Stimulated activated CD4-positive, alpha-beta T cell treated with anti-CD3 and anti-CD28 coated beads, Interleukin-15, amount 100 ng/mL, for 24 hours (primary cell): ENCODE data around the gene TMEM31.
"Not testable (repeated sequence)": the region's sequence is repeated elsewhere in the genome, so short reads cannot be mapped to it uniquely, and the experiment has no call there.

Source experiments
- DNase-seq: peaks from one replicate; pipeline ENCODE4 v3.0.0-alpha.2; 2020

Gene TMEM31

DNA sequence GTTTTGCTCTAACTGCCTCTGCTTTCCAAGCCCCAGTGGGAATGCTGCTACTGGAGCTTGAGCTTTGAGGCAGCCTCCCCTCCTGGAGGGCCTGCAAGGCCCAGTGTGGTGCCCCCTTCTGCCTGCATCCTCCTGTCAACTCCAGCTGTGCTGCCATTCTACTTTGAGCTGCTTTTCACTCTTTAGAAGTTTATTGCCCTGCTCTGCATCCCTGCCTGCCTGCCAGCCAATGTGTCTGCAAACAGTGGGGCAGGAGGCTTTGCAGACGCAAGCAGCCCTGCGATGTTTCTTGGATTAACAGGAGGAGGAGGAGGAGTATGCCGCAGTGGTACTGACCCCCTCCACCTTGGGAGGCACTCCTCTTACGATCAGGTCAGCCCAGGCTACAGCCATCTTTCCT, 16.4 kb downstream of the TMEM31 start:
- DNase-seq = no peak

DNA sequence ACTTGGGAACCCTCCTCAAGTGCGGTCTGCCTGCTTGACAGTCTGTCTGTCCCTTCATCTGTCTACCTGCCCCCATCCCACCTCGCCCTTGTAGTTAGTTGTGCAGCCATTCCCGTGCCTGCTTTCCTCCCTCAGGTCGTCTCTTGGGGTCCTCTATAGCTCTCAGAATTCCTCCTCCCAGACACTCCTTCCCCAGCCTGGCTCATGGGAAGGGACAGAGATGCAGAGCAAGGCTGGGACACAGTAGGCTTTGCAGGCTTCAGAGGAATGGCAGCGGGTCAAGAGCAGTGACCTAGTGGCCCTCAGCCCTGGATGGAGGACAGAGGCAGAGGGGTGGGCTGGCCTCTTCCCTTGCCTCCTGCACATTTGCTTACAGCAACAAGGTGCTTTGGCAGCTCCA, 18.3 kb downstream of the TMEM31 start:
- no peak for DNase-seq

DNA sequence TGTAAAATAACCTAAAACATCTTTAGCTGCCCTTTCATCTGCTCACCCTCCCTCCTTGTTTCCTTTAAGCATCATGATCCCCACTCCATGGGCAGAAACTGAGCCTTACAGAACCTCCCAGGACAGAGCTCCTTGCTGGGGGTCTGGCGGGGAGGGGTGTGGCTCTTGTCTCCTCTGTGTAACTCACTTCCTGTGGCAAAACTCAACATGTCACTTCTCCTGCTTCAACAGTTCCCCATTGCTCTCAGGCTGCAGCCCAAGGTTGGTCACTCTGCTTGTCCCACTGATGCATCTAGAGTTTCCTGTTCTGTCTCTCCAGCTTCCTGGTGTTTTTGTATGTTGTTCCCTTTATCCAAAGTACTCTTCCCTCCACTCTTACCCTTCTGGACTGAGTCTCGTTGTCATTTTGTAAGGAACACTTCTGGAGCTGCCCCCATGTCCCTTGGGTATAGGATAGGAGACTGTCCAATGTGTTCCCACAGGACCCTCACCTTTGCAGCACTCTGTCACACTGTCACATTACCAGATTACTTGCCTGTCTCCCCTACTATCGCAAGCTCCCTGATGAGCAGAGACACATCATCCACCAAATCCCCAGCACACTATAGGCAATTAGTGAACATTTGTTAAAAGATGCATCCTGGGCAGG, 19.6 kb downstream of the TMEM31 start:
- no peak for DNase-seq

DNA sequence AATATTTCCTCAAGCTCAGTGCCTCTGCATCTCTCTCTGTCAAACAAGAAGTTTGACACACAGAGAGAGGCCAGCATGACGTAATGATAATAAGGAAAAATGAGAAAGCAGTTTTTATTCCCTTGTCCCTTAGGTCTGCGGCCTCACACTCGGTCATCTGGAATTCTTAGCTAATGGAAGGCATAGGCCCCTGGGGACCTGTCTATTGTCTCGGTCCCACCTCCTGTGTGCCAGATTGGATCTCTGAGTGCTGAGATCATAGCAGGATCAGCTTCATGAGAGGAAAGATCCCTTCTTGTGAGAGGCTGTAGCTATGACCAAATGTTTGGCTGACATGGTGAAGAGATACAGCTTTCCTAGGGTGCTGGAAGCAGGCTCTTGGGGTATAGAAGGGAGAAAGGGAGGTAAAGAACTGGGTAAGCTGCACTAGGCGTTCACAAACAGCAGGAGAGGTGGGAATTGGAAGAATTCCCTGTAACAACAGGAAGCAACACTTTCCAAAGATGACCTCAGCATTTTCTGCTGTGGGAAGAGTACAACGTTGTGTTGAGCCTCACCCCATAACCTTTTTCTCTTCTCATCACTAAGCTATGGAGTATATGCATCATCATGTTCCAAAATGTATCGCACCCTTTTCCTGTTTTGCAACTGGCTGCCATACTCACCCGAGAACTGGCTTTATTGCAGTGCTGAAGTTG, 20.2 kb downstream of the TMEM31 start:
- no peak for DNase-seq

DNA sequence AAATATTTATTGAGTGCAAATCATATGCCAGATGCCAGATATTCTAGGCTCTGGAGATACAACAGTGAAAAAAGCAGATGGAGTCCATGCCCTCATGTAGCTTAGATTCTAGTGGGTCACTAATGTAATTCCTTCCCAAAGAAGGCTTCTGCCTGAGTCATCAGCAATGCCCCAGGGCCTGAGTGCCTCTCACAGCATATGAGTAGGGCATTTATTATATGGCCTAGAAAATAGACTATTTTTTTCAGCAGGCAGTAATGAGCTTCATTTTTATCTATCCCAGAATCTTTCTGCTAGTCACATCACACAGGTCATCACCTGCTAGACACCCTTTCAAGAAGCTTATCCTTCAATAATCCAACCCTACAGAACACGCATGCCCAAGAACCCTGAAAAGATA, 22.3 kb downstream of the TMEM31 start:
- DNase-seq = no peak

DNA sequence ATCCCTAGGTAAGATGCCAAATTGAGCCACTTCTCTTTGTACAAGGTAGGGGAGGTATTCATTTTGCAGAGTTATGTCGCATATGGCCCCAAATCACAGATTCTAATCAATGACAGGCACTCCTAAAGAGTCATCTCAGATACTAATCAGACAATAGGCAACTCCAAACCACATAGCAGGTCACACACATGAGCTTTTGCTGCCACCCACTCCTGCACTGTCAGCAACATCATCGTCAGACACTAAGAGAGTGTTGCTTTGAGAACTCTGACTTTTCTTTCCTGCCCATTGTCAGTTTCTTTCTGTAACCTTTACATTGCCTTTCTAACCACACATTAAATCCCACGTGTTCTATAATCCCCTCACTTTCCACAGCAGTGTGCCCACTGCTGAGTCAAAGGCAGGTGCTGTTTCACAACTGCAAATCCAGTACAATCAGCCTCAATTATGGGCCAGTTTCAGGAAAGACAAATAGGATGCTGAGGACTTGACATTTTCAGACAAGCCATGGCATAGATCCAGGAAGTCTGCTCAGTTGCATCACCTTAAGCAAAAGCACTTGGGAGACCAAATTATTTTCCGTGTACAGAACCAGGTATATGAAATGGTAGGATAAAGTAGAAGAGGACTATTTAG, 23.5 kb downstream of the TMEM31 start:
- peak; percentile 7 for DNase-seq

DNA sequence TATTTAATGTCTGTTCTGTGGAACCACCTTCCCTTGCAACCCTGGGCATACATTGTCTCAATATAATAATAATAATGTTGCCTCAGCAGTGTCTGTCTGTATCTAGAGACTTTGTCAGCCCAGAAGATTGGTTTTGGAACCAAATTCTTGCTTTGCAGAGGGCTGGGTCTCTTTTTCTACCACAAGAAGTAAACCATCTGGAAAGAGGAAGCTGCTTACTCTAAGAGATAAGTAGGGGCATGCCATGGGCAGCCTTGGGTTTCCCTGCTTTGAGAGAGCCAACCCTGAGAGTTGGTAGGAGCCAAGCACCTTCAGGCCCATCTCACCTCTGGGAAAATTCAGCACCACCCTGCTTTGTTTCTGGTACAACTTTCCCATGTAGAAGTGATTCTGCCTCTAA, 27.0 kb downstream of the TMEM31 start:
- DNase-seq = no peak

DNA sequence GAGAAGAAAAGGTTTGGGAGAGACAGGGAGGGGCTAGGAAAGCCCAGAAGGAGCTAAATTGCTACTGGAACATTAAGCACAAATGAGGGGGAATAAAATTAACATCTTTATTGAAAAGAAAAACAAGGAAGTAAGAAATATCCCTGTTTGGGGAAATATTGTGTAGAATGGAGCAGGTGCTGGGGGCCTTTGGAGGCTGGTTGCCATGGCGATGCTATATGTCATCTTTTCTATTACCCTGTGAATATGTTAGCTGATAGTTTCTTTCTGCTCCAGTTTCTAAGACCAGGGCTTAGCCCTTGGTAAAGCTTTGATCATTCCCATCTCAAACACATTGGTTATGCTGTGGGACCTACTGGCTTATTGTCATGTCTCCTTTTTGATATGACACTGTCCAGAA, 28.7 kb downstream of the TMEM31 start:
- DNase-seq = no peak

DNA sequence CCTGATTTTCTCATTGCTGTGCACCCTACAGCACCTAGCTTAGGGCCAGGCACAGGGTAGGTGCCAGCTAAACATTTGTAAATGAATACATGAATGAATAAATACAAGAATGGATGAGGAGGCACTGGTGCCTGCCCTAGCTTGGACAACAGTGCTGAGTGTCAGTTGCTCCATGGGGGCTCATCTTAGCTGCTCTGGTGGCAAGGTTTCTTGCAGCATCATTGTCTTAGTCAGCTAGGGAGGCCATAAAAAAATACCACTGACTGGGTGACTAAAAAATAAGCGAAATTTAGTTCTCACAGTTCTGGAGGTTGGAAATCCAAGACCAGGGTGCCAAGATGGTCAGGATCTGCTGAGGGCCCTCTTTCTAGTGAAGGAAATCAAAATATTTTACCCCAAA, 31.2 kb downstream of the TMEM31 start:
- no peak for DNase-seq

DNA sequence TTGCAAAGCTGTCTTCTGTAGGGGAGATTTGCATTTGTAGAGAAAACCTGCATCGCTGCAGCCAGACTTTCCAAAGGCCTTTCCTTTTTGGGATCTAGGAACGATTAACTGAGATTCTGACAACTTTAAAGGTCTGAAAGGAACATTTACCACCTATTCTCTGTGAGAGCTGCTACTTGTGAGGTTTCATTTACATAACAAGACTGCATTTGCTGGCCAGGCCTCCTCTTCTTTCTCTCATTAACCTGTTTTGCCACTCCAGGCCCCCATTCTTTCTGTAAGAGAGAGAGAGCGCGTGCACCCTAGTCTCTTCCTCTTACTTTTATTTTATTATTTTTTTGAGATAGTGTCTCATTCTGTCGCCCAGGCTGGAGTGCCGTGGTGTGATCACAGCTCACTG, 31.6 kb downstream of the TMEM31 start:
- no peak for DNase-seq

DNA sequence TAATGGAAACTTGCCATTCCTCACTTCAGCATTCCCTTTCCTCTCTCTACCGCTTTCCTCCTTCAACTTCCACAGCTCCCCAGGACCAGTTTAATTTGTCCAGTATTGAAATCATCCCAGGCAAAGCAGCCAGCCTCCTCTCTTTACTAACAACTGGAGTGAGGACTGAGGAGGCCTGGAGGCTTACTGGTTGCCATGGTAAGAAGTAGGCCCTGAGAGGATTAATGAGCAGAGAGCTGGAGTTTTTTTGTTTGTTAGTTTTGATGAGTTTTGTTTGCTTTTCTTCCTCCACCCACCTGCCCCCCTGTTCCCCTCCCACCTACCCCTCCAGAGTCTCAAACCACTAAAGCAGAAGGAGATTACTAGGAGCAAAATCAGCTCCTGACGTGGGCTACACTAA, 36.5 kb downstream of the TMEM31 start:
- no peak for DNase-seq

DNA sequence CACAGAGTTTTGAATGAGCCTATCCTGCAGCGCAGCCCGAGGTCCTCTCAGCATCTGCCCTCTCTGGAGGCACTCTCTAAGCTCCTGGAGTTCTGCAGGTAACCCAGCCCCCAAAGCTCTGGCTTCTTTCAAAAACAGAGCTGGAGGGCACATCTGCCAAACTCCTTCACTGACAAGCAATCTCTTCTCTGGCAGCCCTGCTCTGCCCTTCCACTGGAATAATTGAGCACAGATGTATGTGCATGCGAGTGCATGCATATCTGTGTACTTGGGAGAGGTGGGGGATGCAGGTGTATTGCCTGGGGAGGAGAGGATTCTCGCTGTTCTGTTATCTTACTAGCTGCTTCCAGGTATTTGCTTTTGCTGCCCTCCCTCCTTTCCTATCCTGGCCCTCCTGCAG, 43.7 kb downstream of the TMEM31 start:
- no peak for DNase-seq

DNA sequence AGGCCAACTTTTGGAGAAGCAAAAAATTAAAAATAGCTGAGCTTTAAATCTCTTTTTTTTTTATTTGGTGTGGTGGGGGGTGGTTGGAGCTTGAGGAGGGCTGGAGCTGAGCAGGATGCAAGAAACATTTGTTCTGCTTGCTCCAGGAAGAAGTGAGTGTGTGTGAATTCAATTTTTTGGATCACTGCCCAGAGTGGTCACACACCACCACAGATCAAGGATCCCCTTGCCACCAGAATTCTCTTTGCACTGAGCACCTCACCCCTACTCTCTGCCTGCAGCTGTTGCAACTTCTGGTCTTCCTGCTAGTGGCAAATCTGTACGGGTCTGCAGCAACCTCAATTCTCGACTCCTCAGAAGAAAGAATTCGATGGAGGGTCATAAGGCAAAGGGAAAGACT, 46.0 kb downstream of the TMEM31 start:
- no peak for DNase-seq

DNA sequence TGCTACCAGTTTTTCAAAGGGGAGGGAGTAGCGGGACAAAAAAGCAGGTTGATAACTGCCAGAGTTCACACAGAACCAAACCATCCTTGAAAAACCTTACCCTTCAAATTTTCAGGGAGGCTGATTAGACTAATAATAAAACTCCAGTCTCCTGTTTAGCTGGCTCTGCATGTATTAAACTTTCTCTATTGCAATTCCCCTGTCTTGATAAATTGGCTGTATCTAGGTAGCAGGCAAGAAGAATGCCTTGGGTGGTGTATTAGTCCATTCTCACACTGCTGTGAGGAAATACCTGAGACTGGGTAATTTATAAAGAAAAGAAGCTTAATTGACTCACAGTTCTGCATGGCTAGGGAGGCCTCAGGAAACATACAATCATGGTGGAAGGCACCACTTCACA, 47.8 kb downstream of the TMEM31 start:
- DNase-seq = no peak

DNA sequence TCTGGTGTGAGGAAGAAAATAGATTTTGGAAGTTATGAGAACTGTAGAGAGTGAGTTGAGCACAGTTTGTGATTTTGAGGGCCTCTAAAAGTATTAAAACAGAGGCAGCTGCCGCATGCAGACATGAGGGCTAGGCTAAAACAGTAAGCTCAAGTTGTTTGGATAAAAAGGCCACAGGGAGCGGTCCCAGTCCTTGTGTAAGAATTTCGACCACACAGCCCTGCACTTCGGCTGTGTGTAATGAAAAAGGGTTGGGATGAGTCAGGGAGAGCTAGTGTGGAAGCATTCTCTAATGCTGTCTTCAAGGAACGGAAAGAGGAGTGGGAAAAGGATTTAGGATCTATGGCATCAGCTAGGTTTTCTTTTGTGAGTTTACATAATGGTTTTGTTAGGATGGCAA, 52.8 kb downstream of the TMEM31 start:
- DNase-seq = not testable (repeated sequence)
